Type B pancreatic cell (in vitro differentiated cells): ENCODE results near the gene DDX18. TPM values are rescaled to one million over a fixed set of nuclear protein-coding genes. Genes with fewer than 3 reads are reported as not detected.

ENCODE experiments used
- DNase-seq: peaks from one replicate; pipeline ENCODE4 v3.0.0; 2021; ENCODE audit warnings: mixed read lengths; ENCODE audit not compliant: unreplicated experiment; ENCODE audit errors: extremely low spot score
- H3K27ac Mint-ChIP-seq: 2 replicates; pipeline ENCODE4 v1.8.0; 2021; ENCODE audit warnings: mild to moderate bottlenecking, mixed read lengths
- H3K27me3 Mint-ChIP-seq: 2 replicates; pipeline ENCODE4 v1.8.0; 2021; ENCODE audit warnings: mixed read lengths
- H3K36me3 Mint-ChIP-seq: 2 replicates; pipeline ENCODE4 v1.8.0; 2021; ENCODE audit warnings: mixed read lengths
- H3K4me1 Mint-ChIP-seq: one replicate; pipeline ENCODE4 v1.8.0; 2021; ENCODE audit warnings: mixed read lengths; ENCODE audit not compliant: unreplicated experiment
- H3K4me3 Mint-ChIP-seq: 2 replicates; pipeline ENCODE4 v1.8.0; 2021; ENCODE audit warnings: mild to moderate bottlenecking, mixed read lengths
- H3K9me3 Mint-ChIP-seq: 2 replicates; pipeline ENCODE4 v1.8.0; 2021; ENCODE audit warnings: mixed read lengths
- CTCF ChIP-seq: fragments of 200-600 bp; sonication (generic); conservative IDR thresholded peaks from 2 replicates; pipeline ENCODE4 v1.5.0; 2021; ENCODE audit warnings: antibody characterized with exemption, mild to moderate bottlenecking
- total RNA-seq: library from RNA; stranded (reverse); gene quantifications from 2 replicates; pipeline ENCODE4 v1.2.1, GENCODE V29; 2021; ENCODE audit warnings: low replicate concordance

DDX18 gene
- total RNA-seq, 1 donor from 2014 or later = 62.9 TPM

GRCh38 chr2:117858336-117858735 lies 43.8 kb downstream of the DDX18 start:
- Mint-ChIP-seq H3K27ac (no peak overlapping the region), H3K4me1 (no peaks in the 10 kb centered on the region), H3K27me3 (peaks cover 15% of the 10 kb centered on the region), H3K36me3 (no peaks in the 10 kb centered on the region), H3K4me3 (no peak overlapping the region), H3K9me3 (peaks cover 4% of the 10 kb centered on the region)
- TF ChIP-seq CTCF = no peak
- no peak for DNase-seq

GRCh38 chr2:117858892-117859531 lies 44.5 kb downstream of the DDX18 start:
- DNase-seq = no peak
- Mint-ChIP-seq H3K4me3 (no peak overlapping the region), H3K27me3 (peaks cover 9% of the 10 kb centered on the region), H3K4me1 (no peaks in the 10 kb centered on the region), H3K9me3 (peaks cover 4% of the 10 kb centered on the region), H3K36me3 (no peaks in the 10 kb centered on the region), H3K27ac (no peak overlapping the region)
- no peak for TF ChIP-seq CTCF

- Mint-ChIP-seq H3K36me3 (no peaks in the 10 kb centered on the region), H3K27me3 (peaks cover 5% of the 10 kb centered on the region), H3K4me3 (no peak overlapping the region), H3K27ac (no peak overlapping the region), H3K9me3 (peaks cover 4% of the 10 kb centered on the region), H3K4me1 (no peaks in the 10 kb centered on the region)
- TF ChIP-seq CTCF = no peak
- no peak for DNase-seq
Observed at GRCh38 chr2:117859532-117859911, 45.0 kb downstream of the DDX18 start.

GRCh38 chr2:117859924-117860647 lies 45.6 kb downstream of the DDX18 start:
- H3K27me3 Mint-ChIP-seq = peaks cover 3% of the 10 kb centered on the region
- peaks cover 4% of the 10 kb centered on the region for H3K9me3 Mint-ChIP-seq
- no peak for TF ChIP-seq CTCF
- H3K4me1 Mint-ChIP-seq = no peaks in the 10 kb centered on the region
- no peak overlapping the region for H3K27ac Mint-ChIP-seq
- no peak overlapping the region for H3K4me3 Mint-ChIP-seq
- H3K36me3 Mint-ChIP-seq = no peaks in the 10 kb centered on the region
- no peak for DNase-seq

- no peak overlapping the region for H3K4me3 Mint-ChIP-seq
- DNase-seq = no peak
- TF ChIP-seq CTCF = no peak
Observed at GRCh38 chr2:117862459-117862858, 48.0 kb downstream of the DDX18 start.

More at GRCh38 chr2:117862459-117862858, 48.0 kb downstream of the DDX18 start:
- no peak overlapping the region for H3K27ac Mint-ChIP-seq
- no peaks in the 10 kb centered on the region for H3K36me3 Mint-ChIP-seq
- H3K9me3 Mint-ChIP-seq = peaks cover 4% of the 10 kb centered on the region
- peaks cover 6% of the 10 kb centered on the region for H3K27me3 Mint-ChIP-seq
- no peaks in the 10 kb centered on the region for H3K4me1 Mint-ChIP-seq
